AG09319 (cell line): ENCODE results near the gene FBXL20.

ENCODE experiments used
- DNase-seq: peaks from one replicate; pipeline ENCODE4 v3.0.0-alpha.2; 2010; ENCODE audit warnings: low read depth; ENCODE audit errors: extremely low read depth
- TF ChIP-seq, protein P1 (sequence below): IDR thresholded peaks from 2 replicates; pipeline ENCODE4 v1.5.1; 2011; ENCODE audit warnings: low read depth, mild to moderate bottlenecking, inconsistent platforms, low read length, moderate library complexity

The FBXL20 gene

GRCh38 chr17:39244600-39245570 is 156.5 kb downstream of the FBXL20 start:
- TF ChIP-seq, protein P1, sequence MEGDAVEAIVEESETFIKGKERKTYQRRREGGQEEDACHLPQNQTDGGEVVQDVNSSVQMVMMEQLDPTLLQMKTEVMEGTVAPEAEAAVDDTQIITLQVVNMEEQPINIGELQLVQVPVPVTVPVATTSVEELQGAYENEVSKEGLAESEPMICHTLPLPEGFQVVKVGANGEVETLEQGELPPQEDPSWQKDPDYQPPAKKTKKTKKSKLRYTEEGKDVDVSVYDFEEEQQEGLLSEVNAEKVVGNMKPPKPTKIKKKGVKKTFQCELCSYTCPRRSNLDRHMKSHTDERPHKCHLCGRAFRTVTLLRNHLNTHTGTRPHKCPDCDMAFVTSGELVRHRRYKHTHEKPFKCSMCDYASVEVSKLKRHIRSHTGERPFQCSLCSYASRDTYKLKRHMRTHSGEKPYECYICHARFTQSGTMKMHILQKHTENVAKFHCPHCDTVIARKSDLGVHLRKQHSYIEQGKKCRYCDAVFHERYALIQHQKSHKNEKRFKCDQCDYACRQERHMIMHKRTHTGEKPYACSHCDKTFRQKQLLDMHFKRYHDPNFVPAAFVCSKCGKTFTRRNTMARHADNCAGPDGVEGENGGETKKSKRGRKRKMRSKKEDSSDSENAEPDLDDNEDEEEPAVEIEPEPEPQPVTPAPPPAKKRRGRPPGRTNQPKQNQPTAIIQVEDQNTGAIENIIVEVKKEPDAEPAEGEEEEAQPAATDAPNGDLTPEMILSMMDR = peak; percentile 97
- DNase-seq = peak; percentile 46

GRCh38 chr17:39244016-39244599 is 157.3 kb downstream of the FBXL20 start:
- TF ChIP-seq, protein P1 = no peak

GRCh38 chr17:39243155-39243554 is 158.3 kb downstream of the FBXL20 start:
- DNase-seq = no peak
- TF ChIP-seq, protein P1 = no peak

More at GRCh38 chr17:39244016-39244599, 157.3 kb downstream of the FBXL20 start:
- no peak for DNase-seq

GRCh38 chr17:39240631-39241030 is 160.8 kb downstream of the FBXL20 start:
- TF ChIP-seq, protein P1 = no peak
- DNase-seq = no peak

GRCh38 chr17:39239640-39240314 is 161.6 kb downstream of the FBXL20 start:
- DNase-seq = no peak
- TF ChIP-seq, protein P1 = peak; percentile 46

- DNase-seq = no peak
- TF ChIP-seq, protein P1 = no peak
Observed at GRCh38 chr17:39238311-39238972, 163.0 kb downstream of the FBXL20 start.
